ENCODE data around the gene CA9. TPM values are rescaled to one million over a fixed set of nuclear protein-coding genes. Genes with fewer than 3 reads are reported as not detected.
A peak's percentile ranks its signal among the peaks of the same experiment; 100 is the strongest.

Gene CA9
- total and polyA plus RNA-seq, 9 of the 15 experiments (the other 6 are each of a cell fraction or from before 2014, with no cell fraction given): 0.15 to 10.6 (median 0.60) TPM; not detected in 4

DNA sequence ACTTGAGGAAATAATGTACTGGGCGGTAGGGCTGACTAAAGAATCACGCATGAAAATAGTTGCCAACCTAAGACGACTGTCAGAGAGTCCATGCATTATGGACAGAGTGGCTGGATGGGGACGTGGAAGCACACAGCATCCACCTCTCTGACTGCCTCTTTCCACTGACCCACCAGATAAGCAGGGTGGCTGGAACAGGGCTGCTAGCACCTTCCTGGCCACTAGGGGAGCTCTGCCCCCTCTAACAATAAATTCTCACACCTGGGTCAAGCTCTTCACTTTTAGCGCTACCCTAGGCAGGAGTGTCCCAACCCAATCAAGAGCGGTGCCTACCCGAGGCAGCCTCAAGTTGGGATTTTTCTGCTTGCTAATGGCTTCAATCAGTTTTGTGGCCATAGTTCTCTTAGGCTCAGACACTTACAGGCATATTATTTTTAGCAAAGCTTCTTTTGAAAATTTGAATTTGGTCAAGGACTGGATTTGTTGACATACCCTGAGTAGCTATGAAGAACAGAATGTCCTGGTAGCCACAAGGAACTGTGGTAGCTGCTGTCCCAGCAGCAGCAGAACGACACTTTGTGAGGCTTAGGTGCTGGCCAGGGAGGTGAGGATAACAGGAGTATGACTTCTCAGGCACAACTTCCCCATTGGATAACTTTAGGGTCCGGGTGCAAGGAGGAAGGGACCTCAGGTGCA is 22.9 kb downstream of the CA9 start:
- peak; percentile 81 for FAIRE-seq
- no peak overlapping the region for H3K4me3 ChIP-seq
- WGBS (ENCODE audit: insufficient coverage, low coverage, missing lambda C conversion rate): 29% methylated on average over 9 of the region's 9 CpGs
- H4K20me1 ChIP-seq (replicated peaks; ENCODE audit: control insufficient read depth, insufficient read depth, low read length): no peaks in the 10 kb centered on the region
- CTCF ChIA-PET (ENCODE audit: low intra/inter-chr PET ratio): no interaction called here
- no peaks in the 10 kb centered on the region for H3K79me2 ChIP-seq (ENCODE audit: control insufficient read depth, insufficient read depth, low read length)
- BruUV-seq (replicated peaks): no TSS peak
- no peaks in the 10 kb centered on the region for H3K9me1 ChIP-seq (ENCODE audit: control insufficient read depth, insufficient read depth, low read length)
- no peaks in the 10 kb centered on the region; a peak in 3 of 5 replicates for H3K4me1 ChIP-seq (replicated peaks in 1 of 2; ENCODE audit: control insufficient read depth in 2 of 2, insufficient read depth in 2 of 2, low read length in 2 of 2)
- intact Hi-C loops (cut with micrococcal nuclease): loop anchor here (2.0 to 5.0 kb wide), 2 partner anchors 32 to 39 kb away; partner anchors contain the start of genes CCDC107 and RMRP
- peak; percentile 96 for ATAC-seq
- no peak overlapping the region for H3K27ac ChIP-seq (ENCODE audit: extremely low read depth, low read depth, low read length)
- POLR2A ChIA-PET: interaction anchor here (0.5 to 1.9 kb wide), 12 partner anchors 9 to 263 kb away, joined by 3 to 8 read pairs (median 3); partner anchors contain the start of genes CCDC107, CREB3, RMRP and TLN1
- no peaks in the 10 kb centered on the region for H3K27me3 ChIP-seq (ENCODE audit: control insufficient read depth in 2 of 2, insufficient read depth in 2 of 2, low read length in 2 of 2)
- in situ Hi-C loops (cut with MboI): no loop called here
- H2AFZ ChIP-seq (ENCODE audit: low read depth, low read length): no peak overlapping the region
- TF ChIP-seq RCOR1 (IDR thresholded peaks at IDR 0.05; ENCODE audit: borderline replicate concordance in 1 of 2, low read depth in 2 of 2, low read length in 2 of 2) (0 out of 4 replicates have a peak, but pooled peaks of 1 of the 2 experiments have one; percentile 21), TCF3 (CRISPR knock-in tag; IDR thresholded peaks at IDR 0.05) (0 out of 2 replicates have a peak, but pooled peaks have one; percentile 6), CXXC5 (CRISPR knock-in tag; IDR thresholded peaks at IDR 0.05) (no peak), ZFP36 (IDR thresholded peaks at IDR 0.05; ENCODE audit: low read depth, low read length, partially characterized antibody) (peak; percentile 15), RAD21 (CRISPR knock-in tag; conservative IDR thresholded peaks at IDR 0.05 in 1 of 2, IDR thresholded peaks at IDR 0.05 in 1 of 2) (peak in 1 of 2 experiments; percentile 40; a peak in 2 of 4 replicates), CTCF (IDR thresholded peaks at IDR 0.05 in 2 of 3, conservative IDR thresholded peaks at IDR 0.05 in 1 of 3; ENCODE audit: insufficient read depth in 2 of 3, low read depth in 1 of 3, low read length in 3 of 3) (peak; percentile 75 to 85 (median 78)), HBP1 (CRISPR knock-in tag; IDR thresholded peaks at IDR 0.05) (no peak), DACH1 (IDR thresholded peaks at IDR 0.05; ENCODE audit: partially characterized antibody) (no peak), CTBP1 (IDR thresholded peaks at IDR 0.05; ENCODE audit: borderline replicate concordance) (peak; percentile 35; the same call in 1 of the 2 replicates), SMC3 (conservative IDR thresholded peaks at IDR 0.05; ENCODE audit: insufficient read depth, low read depth, low read length) (peak; percentile 47), POLR2AphosphoS2 (IDR thresholded peaks at IDR 0.05; ENCODE audit: low read length) (peak; percentile 37; the same call in 1 of the 2 replicates)
- H3K36me3 ChIP-seq (ENCODE audit: control insufficient read depth, insufficient read depth, low read length): peaks cover 60% of the 10 kb centered on the region
- no peaks in the 10 kb centered on the region for H3K9me3 ChIP-seq (replicated peaks; ENCODE audit: control insufficient read depth, insufficient read depth, low read depth, low read length)
- DNase-seq (ENCODE audit: extremely low read depth in 1 of 4, low spot score in 3 of 4): peak; percentile 59 to 70 (median 69)
- no peak overlapping the region for H3K4me2 ChIP-seq (ENCODE audit: insufficient read depth, low read length)
- no peak overlapping the region for H3K9ac ChIP-seq (ENCODE audit: insufficient read depth in 1 of 2, low read depth in 2 of 2, low read length in 2 of 2)

All from K562 (cell line).